ENCODE data around the gene GNE. TPM values are rescaled to one million over a fixed set of nuclear protein-coding genes. Genes with fewer than 3 reads are reported as not detected.

The GNE gene
- total RNA-seq, 4 donors from 2014 or later = 25.3 to 35.6 (median 29.9) TPM

DNA sequence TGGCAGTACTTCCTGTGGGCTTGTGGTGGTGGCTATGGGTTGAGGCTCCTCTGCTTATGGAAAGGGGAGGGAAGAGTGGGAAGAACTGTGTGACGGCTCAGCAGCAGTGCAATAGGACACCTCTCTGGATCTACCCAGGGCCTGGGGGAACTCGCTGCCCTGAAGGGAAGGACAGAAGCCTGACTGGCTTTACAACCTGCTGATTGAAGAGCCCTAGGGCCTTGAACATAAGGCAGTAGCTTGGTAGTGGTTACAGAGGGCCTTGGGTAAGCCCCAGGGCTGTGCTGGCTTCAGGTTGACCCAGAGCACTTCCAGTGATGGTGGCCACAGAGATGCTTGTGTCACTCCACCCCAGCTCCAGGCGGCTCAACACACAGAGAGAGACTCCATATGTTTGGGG, 83.5 kb downstream of the GNE start:
- Histone ChIP-seq H3K36me3 (no peaks in the 10 kb centered on the region), H3K27ac (replicated peaks in 1 of 4) (no peak overlapping the region), H3K9me3 (no peaks in the 10 kb centered on the region), H3K4me3 (no peak overlapping the region), H3K27me3 (no peaks in the 10 kb centered on the region), H3K4me1 (no peaks in the 10 kb centered on the region)
- intact Hi-C loops (cut with DNase I) = no loop called here
- TF ChIP-seq EP300 (IDR thresholded peaks at IDR 0.05) (no peak), POLR2AphosphoS5 (IDR thresholded peaks at IDR 0.05) (no peak), POLR2A (IDR thresholded peaks at IDR 0.05; ENCODE audit: low read depth) (no peak), CTCF (IDR thresholded peaks at IDR 0.05) (no peak)
- DNase-seq (ENCODE audit: extremely low spot score) = no peak
- 74% methylated on average over 3 of the region's 3 CpGs for WGBS

GRCh38 chr9:36174271-36174670, 84.0 kb downstream of the GNE start:
- Histone ChIP-seq H3K27me3 (no peaks in the 10 kb centered on the region), H3K27ac (replicated peaks in 1 of 4) (no peak overlapping the region), H3K4me3 (no peak overlapping the region), H3K4me1 (no peaks in the 10 kb centered on the region), H3K36me3 (no peaks in the 10 kb centered on the region), H3K9me3 (no peaks in the 10 kb centered on the region)
- 89% methylated on average over 7 of the region's 7 CpGs for WGBS
- intact Hi-C loops (cut with DNase I) = no loop called here
- no peak for DNase-seq (ENCODE audit: extremely low spot score)
- TF ChIP-seq POLR2AphosphoS5 (IDR thresholded peaks at IDR 0.05) (no peak), POLR2A (IDR thresholded peaks at IDR 0.05; ENCODE audit: low read depth) (no peak), CTCF (IDR thresholded peaks at IDR 0.05) (no peak), EP300 (IDR thresholded peaks at IDR 0.05) (no peak)

GRCh38 chr9:36173861-36174260, 84.4 kb downstream of the GNE start:
- DNase-seq (ENCODE audit: extremely low spot score) = no peak
- no peak overlapping the region for H3K4me3 ChIP-seq
- no peak overlapping the region for H3K27ac ChIP-seq (replicated peaks in 1 of 4)
- TF ChIP-seq CTCF (IDR thresholded peaks at IDR 0.05) = no peak
- H3K4me1 ChIP-seq = no peaks in the 10 kb centered on the region
- WGBS = 94% methylated on average over 2 of the region's 2 CpGs
- intact Hi-C loops (cut with DNase I) = no loop called here
- no peaks in the 10 kb centered on the region for H3K9me3 ChIP-seq
- H3K27me3 ChIP-seq = no peaks in the 10 kb centered on the region
- no peaks in the 10 kb centered on the region for H3K36me3 ChIP-seq

GRCh38 chr9:36170531-36170930, 87.7 kb downstream of the GNE start:
- H3K4me3 ChIP-seq = no peak overlapping the region
- no peak overlapping the region for H3K27ac ChIP-seq (replicated peaks in 1 of 4)
- TF ChIP-seq CTCF (IDR thresholded peaks at IDR 0.05) = no peak
- TF ChIP-seq EP300 (IDR thresholded peaks at IDR 0.05) = no peak
- no peak for TF ChIP-seq POLR2AphosphoS5 (IDR thresholded peaks at IDR 0.05)
- TF ChIP-seq POLR2A (IDR thresholded peaks at IDR 0.05; ENCODE audit: low read depth) = no peak
- 97% methylated on average over 11 of the region's 13 CpGs for WGBS
- H3K27me3 ChIP-seq = no peaks in the 10 kb centered on the region
- peaks cover 4 to 17% (median 16%) of the 10 kb centered on the region in 4 donors for H3K4me1 ChIP-seq
- no peaks in the 10 kb centered on the region for H3K9me3 ChIP-seq
- intact Hi-C loops (cut with DNase I) = no loop called here
- H3K36me3 ChIP-seq = no peaks in the 10 kb centered on the region
- no peak for DNase-seq (ENCODE audit: extremely low spot score)

GRCh38 chr9:36169708-36170107, 88.5 kb downstream of the GNE start:
- no peak for DNase-seq (ENCODE audit: extremely low spot score)
- WGBS = 95% methylated on average over 17 of the region's 17 CpGs
- intact Hi-C loops (cut with DNase I) = loop anchor here (5.0 kb wide), 1 partner anchor 37 kb away; no protein-coding TSS in a partner anchor

More at GRCh38 chr9:36169708-36170107, 88.5 kb downstream of the GNE start:
- Histone ChIP-seq H3K4me3 (no peak overlapping the region), H3K4me1 (peaks cover 7 to 26% (median 24%) of the 10 kb centered on the region in 4 donors), H3K27ac (replicated peaks in 1 of 4) (no peak overlapping the region), H3K27me3 (no peaks in the 10 kb centered on the region), H3K9me3 (no peaks in the 10 kb centered on the region), H3K36me3 (no peaks in the 10 kb centered on the region)
- TF ChIP-seq EP300 (IDR thresholded peaks at IDR 0.05) = no peak
- TF ChIP-seq POLR2A (IDR thresholded peaks at IDR 0.05; ENCODE audit: low read depth) = no peak
- TF ChIP-seq POLR2AphosphoS5 (IDR thresholded peaks at IDR 0.05) = no peak
- TF ChIP-seq CTCF (IDR thresholded peaks at IDR 0.05) = no peak

Measured in esophagus muscularis mucosa (tissue), 4 donors.